IMR-90 (cell line): ENCODE data around the gene ALOX12. TPM values are rescaled to one million over a fixed set of nuclear protein-coding genes. Genes with fewer than 3 reads are reported as not detected.

ENCODE experiments used
- ATAC-seq: fragments of 200-7000 bp; cut with Tn5 transposase; 2 replicates; pipeline ENCODE4 v1.9.1; 2020; ENCODE audit warnings: low read depth, mild to moderate bottlenecking, moderate library complexity
- BruUV-seq: library from RNA; stranded (reverse); fragments of 400-500 nt; replicated peaks from 2 replicates; lab custom pipeline; 2021; lab: Mats Ljungman, UMichigan
- CTCF ChIA-PET: fragments of 300-600 bp; formaldehyde crosslinking; extraction: SDS; loops from one replicate; lab custom pipeline; 2021; ENCODE audit warnings: antibody characterized with exemption; lab: Yijun Ruan, JAX
- POLR2A ChIA-PET: fragments of 300-600 bp; sonication (Branson Sonifier 250); formaldehyde crosslinking; loops from one replicate; lab custom pipeline; 2022; ENCODE audit warnings: antibody characterized with exemption; ENCODE audit not compliant: unreplicated experiment; lab: Charles Lee
- DNase-seq: peaks from one replicate; pipeline ENCODE4 v3.0.0; 2013
- H2AFZ ChIP-seq: replicated peaks from 2 replicates; pipeline ENCODE3; 2013; ENCODE audit warnings: low read length, mild to moderate bottlenecking; ENCODE audit not compliant: poor library complexity
- H2AK5ac ChIP-seq: 2 replicates; pipeline ENCODE4 v1.6.1; 2013; ENCODE audit warnings: low read depth, low read length, inconsistent platforms
- H2AK9ac ChIP-seq: replicated peaks from 2 replicates; pipeline ENCODE3; 2013; ENCODE audit warnings: mild to moderate bottlenecking, low read depth, low read length, moderate library complexity; ENCODE audit not compliant: poor library complexity
- H2BK120ac ChIP-seq: 2 replicates; pipeline ENCODE4 v1.6.1; 2013; ENCODE audit warnings: low read depth, low read length, inconsistent platforms
- H2BK15ac ChIP-seq: 3 replicates; pipeline ENCODE4 v1.6.1; 2013; ENCODE audit warnings: low read depth, low read length, inconsistent platforms
- H2BK20ac ChIP-seq: 2 replicates; pipeline ENCODE4 v1.6.1; 2013; ENCODE audit warnings: low read depth, mild to moderate bottlenecking, inconsistent platforms, low read length, moderate library complexity
- H2BK5ac ChIP-seq: 2 replicates; pipeline ENCODE4 v1.6.1; 2013; ENCODE audit warnings: mild to moderate bottlenecking, low read depth, low read length, inconsistent platforms; ENCODE audit not compliant: poor library complexity, severe bottlenecking
- H3K14ac ChIP-seq: replicated peaks from 2 replicates; pipeline ENCODE4 v1.6.1; 2013; ENCODE audit warnings: low read depth, low read length, inconsistent platforms
- H3K18ac ChIP-seq: 2 replicates; pipeline ENCODE4 v1.6.1; 2013; ENCODE audit warnings: low read depth, low read length, control low read depth
- H3K23ac ChIP-seq: 2 replicates; pipeline ENCODE4 v1.6.1; 2013; ENCODE audit warnings: low read depth, low read length, inconsistent platforms
- H3K27ac ChIP-seq: 2 replicates; pipeline ENCODE4 v1.5.1; 2013; ENCODE audit warnings: mild to moderate bottlenecking, control low read depth, low read length; ENCODE audit not compliant: insufficient read depth
- H3K27me3 ChIP-seq: 2 replicates; pipeline ENCODE4 v1.6.1; 2013; ENCODE audit warnings: low read length; ENCODE audit not compliant: control insufficient read depth, insufficient read depth
- H3K36me3 ChIP-seq: 2 replicates; pipeline ENCODE4 v1.6.1; 2013; ENCODE audit warnings: low read length, mixed read lengths; ENCODE audit not compliant: control insufficient read depth, insufficient read depth
- H3K4ac ChIP-seq: 2 replicates; pipeline ENCODE4 v1.6.1; 2013; ENCODE audit warnings: low read depth, low read length, inconsistent platforms
- H3K4me1 ChIP-seq: 2 replicates; pipeline ENCODE4 v1.6.1; 2013; ENCODE audit warnings: low read length, mixed read lengths; ENCODE audit not compliant: control insufficient read depth, insufficient read depth
- H3K4me2 ChIP-seq: 2 replicates; pipeline ENCODE4 v1.6.1; 2013; ENCODE audit warnings: low read depth, mild to moderate bottlenecking, control low read depth, low read length, moderate library complexity
- H3K4me3 ChIP-seq: 2 replicates; pipeline ENCODE4 v1.5.1; 2013; ENCODE audit warnings: low read depth, mild to moderate bottlenecking, control low read depth, low read length, moderate library complexity; ENCODE audit not compliant: insufficient read depth
- H3K56ac ChIP-seq: 2 replicates; pipeline ENCODE4 v1.6.1; 2013; ENCODE audit warnings: low read length, inconsistent platforms; ENCODE audit not compliant: insufficient read depth; ENCODE audit errors: extremely low read depth
- H3K79me1 ChIP-seq, 2 experiments: 2 replicates each; pipeline ENCODE4 v1.6.1; 2013; ENCODE audit warnings: low read length in 2 of 2, inconsistent platforms in 1 of 2, low read depth in 1 of 2
- H3K9ac ChIP-seq: 2 replicates; pipeline ENCODE4 v1.6.1; 2013; ENCODE audit warnings: low read depth, low read length, control low read depth
- H3K9me1 ChIP-seq: 2 replicates; pipeline ENCODE4 v1.6.1; 2013; ENCODE audit warnings: low read length, inconsistent platforms; ENCODE audit not compliant: insufficient read depth
- H3K9me3 ChIP-seq: 2 replicates; pipeline ENCODE4 v1.6.1; 2013; ENCODE audit warnings: low read length; ENCODE audit not compliant: control insufficient read depth, insufficient read depth
- H4K20me1 ChIP-seq: 2 replicates; pipeline ENCODE4 v1.6.1; 2013; ENCODE audit warnings: low read length, inconsistent platforms; ENCODE audit not compliant: insufficient read depth
- H4K5ac ChIP-seq: 2 replicates; pipeline ENCODE4 v1.6.1; 2013; ENCODE audit warnings: mild to moderate bottlenecking, low read depth, low read length, control low read depth
- H4K8ac ChIP-seq, 2 experiments: 2 replicates each; pipeline ENCODE4 v1.6.1; 2013; ENCODE audit warnings: low read depth in 2 of 2, low read length in 2 of 2, control low read depth in 1 of 2, inconsistent platforms in 1 of 2
- H4K91ac ChIP-seq: 2 replicates; pipeline ENCODE4 v1.6.1; 2013; ENCODE audit warnings: low read depth, low read length, inconsistent platforms; ENCODE audit not compliant: insufficient read depth
- CEBPB ChIP-seq: IDR thresholded peaks from 2 replicates; pipeline ENCODE4 v1.6.1; 2012; ENCODE audit warnings: low read depth, low read length, improper control_type of control experiment
- NFE2L2 ChIP-seq: fragments of 150-350 bp; IDR thresholded peaks from 2 replicates; pipeline ENCODE4 v1.6.1; 2016; ENCODE audit warnings: low read depth, mild to moderate bottlenecking, low read length
- RAD21 ChIP-seq: IDR thresholded peaks from 2 replicates; pipeline ENCODE4 v1.6.1; 2012; ENCODE audit warnings: low read length, improper control_type of control experiment
- RCOR1 ChIP-seq: IDR thresholded peaks from 2 replicates; pipeline ENCODE4 v1.6.1; 2012; ENCODE audit warnings: mild to moderate bottlenecking, low read length, improper control_type of control experiment; ENCODE audit not compliant: insufficient replicate concordance
- WGBS, 2 experiments: methylation state at CpG; one replicate each; pipeline versions ENCODE4 v1.1.5 to v1.1.7; 2013; ENCODE audit warnings: missing lambda C conversion rate in 2 of 2; ENCODE audit not compliant: insufficient read length in 1 of 2; ENCODE audit errors: extremely low coverage in 2 of 2; 5-methylcytosine and 5-hydroxymethylcytosine counted together
- dilution Hi-C: fragments of 300-500 bp; cut with HindIII; formaldehyde crosslinking; loops from one replicate; pipeline ENCODE4 v1.14.3; 2018; ENCODE audit warnings: low sequenced_read_pairs; ENCODE audit not compliant: unreplicated experiment
- in situ Hi-C: fragments of 300-500 bp; cut with MboI; formaldehyde crosslinking; loops from 3 replicates; pipeline ENCODE4 v1.14.3; 2019; ENCODE audit warnings: low sequenced_read_pairs, inconsistent platforms, mixed read lengths
- intact Hi-C: fragments of 100-400 bp; cut with micrococcal nuclease; formaldehyde crosslinking; loops from 2 replicates; pipeline ENCODE4 v1.10.0; 2022
- polyA plus RNA-seq, 3 experiments: library from polyadenylated mRNA; depleted of rRNA; stranded (reverse); fragments of >200 nt; gene quantifications; 2 replicates each; pipeline ENCODE4 v1.2.3, GENCODE V29; 2012; ENCODE audit warnings: low replicate concordance in 1 of 3
- total RNA-seq: library from RNA; depleted of rRNA; stranded (reverse); fragments of >200 nt; gene quantifications from 2 replicates; pipeline ENCODE4 v1.2.3, GENCODE V29; 2012

ALOX12 gene
- total and polyA plus RNA-seq, 2 of the 4 experiments (the other 2 are of a cell fraction): 0.03 TPM; not detected in 1

DNA sequence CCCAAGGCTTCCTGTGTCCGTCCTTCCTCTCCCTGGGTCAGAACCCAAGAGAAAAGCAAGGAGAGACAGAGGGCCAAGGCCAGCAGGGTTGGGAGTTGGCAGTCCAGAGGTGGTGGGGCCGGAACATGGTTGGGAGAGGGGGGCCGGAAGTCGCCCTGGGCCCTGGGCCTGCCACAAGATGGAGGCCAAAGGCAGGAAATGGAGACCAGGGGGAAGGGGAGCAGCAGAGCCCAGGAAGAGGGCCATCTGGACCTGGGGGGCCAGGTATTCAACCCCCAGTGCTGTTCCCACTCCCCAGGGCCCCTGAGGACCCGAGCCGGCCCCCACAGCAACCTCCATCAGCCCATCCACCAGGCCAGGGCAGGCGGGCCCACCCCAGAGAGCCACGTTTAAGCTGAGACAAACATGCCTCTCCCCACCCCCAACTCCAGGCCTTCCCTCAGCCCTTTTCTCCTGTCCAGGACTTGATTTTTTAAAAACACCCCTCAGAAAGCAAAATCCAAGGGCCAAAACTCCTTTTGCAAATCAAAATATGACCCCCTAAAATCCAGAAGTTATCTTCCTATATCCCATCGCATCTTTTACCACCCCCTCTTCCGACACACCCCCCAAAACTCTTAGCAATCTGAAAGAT is 22.6 kb downstream of the ALOX12 start:
- H4K20me1 ChIP-seq: no peaks in the 10 kb centered on the region
- no peak overlapping the region for H3K23ac ChIP-seq
- DNase-seq (no peak), ATAC-seq (no peak)
- H3K36me3 ChIP-seq: 0 out of 2 replicates have a peak, but pooled peaks cover 2% of the 10 kb centered on the region
- H3K9me3 ChIP-seq: no peaks in the 10 kb centered on the region
- H3K9ac ChIP-seq: no peak overlapping the region
- H3K18ac ChIP-seq: no peak overlapping the region
- ChIA-PET CTCF (no interaction called here), POLR2A (no interaction called here)
- no peak overlapping the region for H2BK20ac ChIP-seq
- no peak overlapping the region for H3K4ac ChIP-seq
- H3K56ac ChIP-seq: no peak overlapping the region
- H3K4me3 ChIP-seq: no peak overlapping the region
- intact Hi-C loops: no loop called here
- no peak overlapping the region for H2BK120ac ChIP-seq
- no peaks in the 10 kb centered on the region; the same call in 1 of the 2 replicates for H3K9me1 ChIP-seq
- no peak overlapping the region for H4K91ac ChIP-seq
- peaks cover 9% of the 10 kb centered on the region; the same call in 1 of the 2 replicates for H3K27me3 ChIP-seq
- no peak overlapping the region for H2AK9ac ChIP-seq
- H4K8ac ChIP-seq: no peak overlapping the region
- in situ Hi-C loops: loop anchor here (10.0 kb wide), 1 partner anchor 354 kb away; no protein-coding TSS in a partner anchor
- H2BK15ac ChIP-seq: no peak overlapping the region
- no peak overlapping the region for H3K14ac ChIP-seq
- H3K27ac ChIP-seq: no peak overlapping the region
- no peak overlapping the region for H2AFZ ChIP-seq
- H3K4me1 ChIP-seq: peaks cover 8% of the 10 kb centered on the region; the same call in 1 of the 2 replicates
- H3K4me2 ChIP-seq: no peak overlapping the region
- no TSS peak for BruUV-seq
- H2AK5ac ChIP-seq: no peak overlapping the region
- WGBS, 2 experiments: 90 to 100% methylated on average over 2 of the region's 10 CpGs
- dilution Hi-C loops: no loop called here
- peaks cover 6 to 21% of the 10 kb centered on the region in 2 experiments; a peak in 3 of 4 replicates for H3K79me1 ChIP-seq
- H2BK5ac ChIP-seq: no peak overlapping the region
- TF ChIP-seq NFE2L2 (no peak), RCOR1 (no peak), RAD21 (no peak), CEBPB (no peak)
- no peak overlapping the region for H4K5ac ChIP-seq
